Tibial nerve (tissue), 3 donors: ENCODE measurements around the gene MAGI2.

ENCODE experiments used
- CTCF ChIP-seq, 5 experiments: fragments of 200-600 bp in 3 of 5; fragments of 450-650 bp in 2 of 5; sonication (generic) in 3 of 5; IDR thresholded peaks; one replicate each; pipeline ENCODE4 v1.5.1; 2016 to 2019; ENCODE audit warnings: antibody characterized with exemption in 5 of 5, mild to moderate bottlenecking in 3 of 5, moderate library complexity in 2 of 5
- POLR2A ChIP-seq, 2 donors: fragments of 450-650 bp; IDR thresholded peaks; one replicate each; pipeline ENCODE4 v1.6.1; 2017; ENCODE audit warnings: antibody characterized with exemption in 2 of 2, mild to moderate bottlenecking in 2 of 2, moderate library complexity in 2 of 2

GRCh38 chr7:78769481-78770101 is 683.9 kb downstream of the MAGI2 start:
- TF ChIP-seq POLR2A (IDR thresholded peaks at IDR 0.05), result no peak
- no peak for TF ChIP-seq CTCF (IDR thresholded peaks at IDR 0.05)
